H9 (cell line): ENCODE data around the gene TARP.

Experiments
- DNase-seq: peaks from one replicate; pipeline ENCODE4 v3.0.0-alpha.2; 2017
- H2AFZ ChIP-seq: one replicate; pipeline ENCODE4 v1.6.1; 2013; ENCODE audit warnings: mild to moderate bottlenecking, low read length, control low read depth, moderate library complexity
- H2AK5ac ChIP-seq: 2 replicates; pipeline ENCODE4 v1.6.1; 2013; ENCODE audit warnings: low read length, control low read depth, mixed read lengths; ENCODE audit not compliant: insufficient read length
- H2BK120ac ChIP-seq: one replicate; pipeline ENCODE4 v1.6.1; 2013; ENCODE audit warnings: low read depth, mild to moderate bottlenecking, low read length, control low read depth, inconsistent platforms; ENCODE audit not compliant: poor library complexity, severe bottlenecking
- H2BK12ac ChIP-seq: 2 replicates; pipeline ENCODE4 v1.6.1; 2013; ENCODE audit warnings: low read length, control low read depth, mixed read lengths, low read depth; ENCODE audit not compliant: insufficient read length
- H2BK15ac ChIP-seq: 2 replicates; pipeline ENCODE4 v1.6.1; 2013; ENCODE audit warnings: low read depth, low read length, control low read depth
- H2BK20ac ChIP-seq: one replicate; pipeline ENCODE4 v1.6.1; 2013; ENCODE audit warnings: low read depth, mild to moderate bottlenecking, low read length, control low read depth, inconsistent platforms; ENCODE audit not compliant: poor library complexity, severe bottlenecking
- H2BK5ac ChIP-seq: 2 replicates; pipeline ENCODE4 v1.6.1; 2013; ENCODE audit warnings: low read length, control low read depth, mixed read lengths; ENCODE audit not compliant: insufficient read length
- H3K14ac ChIP-seq: 2 replicates; pipeline ENCODE4 v1.6.1; 2013; ENCODE audit warnings: low read length, control low read depth; ENCODE audit not compliant: insufficient read depth
- H3K18ac ChIP-seq: 2 replicates; pipeline ENCODE4 v1.6.1; 2013; ENCODE audit warnings: low read depth, mild to moderate bottlenecking, mixed read lengths, low read length, control low read depth; ENCODE audit not compliant: insufficient read length
- H3K23ac ChIP-seq: 2 replicates; pipeline ENCODE4 v1.6.1; 2013; ENCODE audit warnings: low read length, control low read depth, mixed read lengths, low read depth; ENCODE audit not compliant: insufficient read length
- H3K23me2 ChIP-seq: 2 replicates; pipeline ENCODE4 v1.6.1; 2013; ENCODE audit warnings: low read depth, mild to moderate bottlenecking, mixed read lengths, low read length, control low read depth; ENCODE audit not compliant: insufficient read length, poor library complexity, severe bottlenecking
- H3K27ac ChIP-seq: 2 replicates; pipeline ENCODE4 v1.5.1; 2013; ENCODE audit warnings: low read length, control low read depth, mixed read lengths, low read depth; ENCODE audit not compliant: insufficient read length
- H3K27me3 ChIP-seq: 2 replicates; pipeline ENCODE4 v1.6.1; 2013; ENCODE audit warnings: low read length, control low read depth, inconsistent platforms; ENCODE audit not compliant: insufficient read depth
- H3K4ac ChIP-seq: 2 replicates; pipeline ENCODE4 v1.6.1; 2013; ENCODE audit warnings: low read depth, mild to moderate bottlenecking, control low read depth, inconsistent platforms, low read length, moderate library complexity
- H3K4me1 ChIP-seq: 2 replicates; pipeline ENCODE4 v1.6.1; 2013; ENCODE audit warnings: low read length, control low read depth, inconsistent platforms; ENCODE audit not compliant: insufficient read depth
- H3K4me2 ChIP-seq: 2 replicates; pipeline ENCODE4 v1.6.1; 2013; ENCODE audit warnings: low read length, control low read depth, mixed read lengths; ENCODE audit not compliant: insufficient read length, insufficient read depth
- H3K56ac ChIP-seq: 2 replicates; pipeline ENCODE4 v1.6.1; 2013; ENCODE audit warnings: low read depth, mild to moderate bottlenecking, mixed read lengths, low read length, control low read depth; ENCODE audit not compliant: insufficient read length
- H3K79me1 ChIP-seq: 2 replicates; pipeline ENCODE4 v1.6.1; 2013; ENCODE audit warnings: low read depth, mild to moderate bottlenecking, moderate library complexity, low read length, control low read depth, inconsistent platforms; ENCODE audit not compliant: insufficient read depth, poor library complexity, severe bottlenecking
- H3K79me2 ChIP-seq: 2 replicates; pipeline ENCODE4 v1.6.1; 2013; ENCODE audit warnings: low read length, control low read depth, inconsistent platforms; ENCODE audit not compliant: insufficient read depth
- H3K9ac ChIP-seq: 2 replicates; pipeline ENCODE4 v1.6.1; 2013; ENCODE audit warnings: low read length, control low read depth, mixed read lengths; ENCODE audit not compliant: insufficient read length; ENCODE audit errors: extremely low read depth
- H3K9me3 ChIP-seq: one replicate; pipeline ENCODE4 v1.6.1; 2013; ENCODE audit warnings: low read depth, low read length, inconsistent platforms; ENCODE audit not compliant: control insufficient read depth
- H3T11ph ChIP-seq: one replicate; pipeline ENCODE4 v1.6.1; 2013; ENCODE audit warnings: mild to moderate bottlenecking, low read length, control low read depth, inconsistent platforms
- H4K20me1 ChIP-seq: one replicate; pipeline ENCODE4 v1.6.1; 2013; ENCODE audit not compliant: control insufficient read depth, insufficient read length, insufficient read depth
- H4K5ac ChIP-seq: 2 replicates; pipeline ENCODE4 v1.6.1; 2013; ENCODE audit warnings: low read depth, mild to moderate bottlenecking, mixed read lengths, low read length, control low read depth; ENCODE audit not compliant: insufficient read length
- H4K8ac ChIP-seq: replicated peaks from 2 replicates; pipeline ENCODE4 v1.6.1; 2013; ENCODE audit warnings: low read length, control low read depth, mixed read lengths, low read depth; ENCODE audit not compliant: insufficient read length
- H4K91ac ChIP-seq: 2 replicates; pipeline ENCODE4 v1.6.1; 2013; ENCODE audit warnings: low read depth, mild to moderate bottlenecking, moderate library complexity, mixed read lengths, low read length, control low read depth; ENCODE audit not compliant: insufficient read length
- H3K27ac Mint-ChIP-seq, 3 experiments: 2 replicates in 2 of 3; 3 replicates in 1 of 3; pipeline ENCODE4 v1.8.0; 2020 to 2021; ENCODE audit warnings: mixed read lengths in 3 of 3, mild to moderate bottlenecking in 1 of 3, moderate library complexity in 1 of 3
- H3K27me3 Mint-ChIP-seq: 2 replicates; pipeline ENCODE4 v1.8.0; 2021; ENCODE audit warnings: low read depth, mild to moderate bottlenecking, moderate library complexity, mixed read lengths
- H3K36me3 Mint-ChIP-seq, 3 experiments: 2 replicates in 2 of 3; 3 replicates in 1 of 3; pipeline ENCODE4 v1.8.0; 2020 to 2021; ENCODE audit warnings: low read depth in 3 of 3, mixed read lengths in 3 of 3; ENCODE audit not compliant: insufficient read depth in 1 of 3
- H3K4me1 Mint-ChIP-seq, 2 experiments: 2 replicates each; pipeline ENCODE4 v1.8.0; 2020; ENCODE audit warnings: mixed read lengths in 2 of 2
- H3K4me3 Mint-ChIP-seq, 2 experiments: 2 replicates in 1 of 2; 3 replicates in 1 of 2; pipeline ENCODE4 v1.8.0; 2020 to 2021; ENCODE audit warnings: mild to moderate bottlenecking in 2 of 2, mixed read lengths in 2 of 2, moderate library complexity in 1 of 2
- H3K9me3 Mint-ChIP-seq, 2 experiments: 2 replicates in 1 of 2; 3 replicates in 1 of 2; pipeline ENCODE4 v1.8.0; 2020; ENCODE audit warnings: mild to moderate bottlenecking in 2 of 2, mixed read lengths in 2 of 2, moderate library complexity in 1 of 2
- WGBS: extraction: QIAGEN DNeasy Blood & Tissue Kit; methylation state at CpG from one replicate; pipeline ENCODE4 v1.1.7; 2013; ENCODE audit warnings: missing lambda C conversion rate, low lambda C conversion rate, mixed read lengths; ENCODE audit not compliant: insufficient read length; ENCODE audit errors: extremely low coverage; 5-methylcytosine and 5-hydroxymethylcytosine counted together
- TF ChIP-seq, protein P1 (sequence below): fragments of 200-600 bp; sonication (generic); conservative IDR thresholded peaks from 3 replicates; pipeline ENCODE4 v1.8.0; 2021; ENCODE audit warnings: antibody characterized with exemption, mild to moderate bottlenecking

Gene TARP

GRCh38 chr7:38296059-38296857 lies 22.8 kb upstream of the TARP start:
- Histone ChIP-seq H3K14ac (no peak overlapping the region), H3K27ac (no peak overlapping the region), H2BK20ac (no peak overlapping the region), H3T11ph (no peak overlapping the region), H3K4me1 (no peaks in the 10 kb centered on the region), H2BK15ac (no peak overlapping the region), H3K9ac (no peak overlapping the region), H3K4ac (no peak overlapping the region), H3K56ac (no peak overlapping the region), H2BK120ac (no peak overlapping the region), H2BK12ac (no peak overlapping the region), H3K79me2 (no peaks in the 10 kb centered on the region), H3K27me3 (no peaks in the 10 kb centered on the region), H3K4me2 (no peak overlapping the region), H2AK5ac (no peak overlapping the region), H3K18ac (no peak overlapping the region), H2AFZ (no peak overlapping the region), H4K5ac (no peak overlapping the region), H3K23me2 (no peaks in the 10 kb centered on the region), H2BK5ac (no peak overlapping the region), H3K79me1 (no peaks in the 10 kb centered on the region), H4K91ac (no peak overlapping the region), H4K8ac (no peak overlapping the region), H4K20me1 (no peaks in the 10 kb centered on the region), H3K9me3 (no peaks in the 10 kb centered on the region), H3K23ac (no peak overlapping the region)
- Mint-ChIP-seq H3K4me3 (no peak overlapping the region), H3K27me3 (no peaks in the 10 kb centered on the region), H3K4me1 (peaks cover 0 to 3% of the 10 kb centered on the region in 2 experiments; a peak in 1 of 4 replicates), H3K27ac (no peak overlapping the region), H3K36me3 (no peaks in the 10 kb centered on the region), H3K9me3 (no peaks in the 10 kb centered on the region; a peak in 2 of 5 replicates)
- TF ChIP-seq, protein P1, sequence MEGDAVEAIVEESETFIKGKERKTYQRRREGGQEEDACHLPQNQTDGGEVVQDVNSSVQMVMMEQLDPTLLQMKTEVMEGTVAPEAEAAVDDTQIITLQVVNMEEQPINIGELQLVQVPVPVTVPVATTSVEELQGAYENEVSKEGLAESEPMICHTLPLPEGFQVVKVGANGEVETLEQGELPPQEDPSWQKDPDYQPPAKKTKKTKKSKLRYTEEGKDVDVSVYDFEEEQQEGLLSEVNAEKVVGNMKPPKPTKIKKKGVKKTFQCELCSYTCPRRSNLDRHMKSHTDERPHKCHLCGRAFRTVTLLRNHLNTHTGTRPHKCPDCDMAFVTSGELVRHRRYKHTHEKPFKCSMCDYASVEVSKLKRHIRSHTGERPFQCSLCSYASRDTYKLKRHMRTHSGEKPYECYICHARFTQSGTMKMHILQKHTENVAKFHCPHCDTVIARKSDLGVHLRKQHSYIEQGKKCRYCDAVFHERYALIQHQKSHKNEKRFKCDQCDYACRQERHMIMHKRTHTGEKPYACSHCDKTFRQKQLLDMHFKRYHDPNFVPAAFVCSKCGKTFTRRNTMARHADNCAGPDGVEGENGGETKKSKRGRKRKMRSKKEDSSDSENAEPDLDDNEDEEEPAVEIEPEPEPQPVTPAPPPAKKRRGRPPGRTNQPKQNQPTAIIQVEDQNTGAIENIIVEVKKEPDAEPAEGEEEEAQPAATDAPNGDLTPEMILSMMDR, result no peak
- WGBS, result no CpG with 5 or more reads among the region's 5 CpGs
- no peak for DNase-seq
